Measurements from ENCODE around the gene GRIK5.
A peak's percentile ranks its signal among the peaks of the same experiment; 100 is the strongest.

DNA sequence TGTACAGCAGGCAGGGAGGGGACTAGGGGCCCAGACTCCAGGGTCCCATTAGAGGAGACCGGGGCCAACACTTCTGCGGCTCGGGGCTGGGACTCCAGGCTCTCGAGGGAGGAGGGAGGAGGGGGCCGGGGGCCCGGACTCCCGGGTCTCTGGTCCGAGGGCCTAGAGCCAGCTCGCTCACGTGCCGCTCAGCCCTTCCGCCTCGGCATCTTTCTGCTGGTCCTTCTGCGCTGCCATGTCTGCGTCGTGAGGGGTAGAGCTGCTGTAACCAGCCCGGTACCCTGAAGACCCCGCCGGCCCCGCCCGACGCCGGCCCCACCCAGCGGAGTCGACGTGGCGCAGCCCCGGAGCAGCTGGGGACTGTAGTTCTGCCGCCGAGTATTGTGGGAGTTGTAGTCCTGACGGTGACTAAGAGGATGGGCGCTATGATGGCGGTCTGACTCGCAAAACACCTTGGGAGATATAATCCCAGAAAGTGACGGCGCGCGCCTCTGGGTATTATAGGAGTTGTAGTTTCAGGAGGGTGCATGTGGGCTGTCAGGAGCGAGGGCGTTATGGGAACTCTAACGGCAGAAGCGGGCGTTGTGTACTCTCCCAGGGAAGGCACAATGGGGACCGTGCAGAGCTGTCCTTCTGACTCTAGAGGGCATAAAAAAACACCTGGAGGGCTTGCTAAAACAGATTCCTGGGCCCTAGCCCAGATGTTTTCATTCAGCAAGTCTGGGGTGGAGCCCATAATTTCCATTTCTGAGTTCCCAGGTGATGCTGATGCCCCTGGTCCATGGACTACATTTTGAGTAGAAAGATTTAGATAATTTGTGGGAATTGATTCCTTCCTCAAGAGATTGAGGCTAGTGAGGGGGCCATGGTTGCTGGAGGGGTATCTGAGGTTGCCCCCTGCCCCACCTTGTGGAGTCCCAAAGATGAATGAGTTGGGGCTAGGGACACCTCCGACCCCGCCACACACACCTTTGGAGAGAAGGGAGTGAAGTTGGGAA, 110.7 kb downstream of the GRIK5 start, which contains the start of gene RABAC1:
- TF ChIP-seq, protein P1, sequence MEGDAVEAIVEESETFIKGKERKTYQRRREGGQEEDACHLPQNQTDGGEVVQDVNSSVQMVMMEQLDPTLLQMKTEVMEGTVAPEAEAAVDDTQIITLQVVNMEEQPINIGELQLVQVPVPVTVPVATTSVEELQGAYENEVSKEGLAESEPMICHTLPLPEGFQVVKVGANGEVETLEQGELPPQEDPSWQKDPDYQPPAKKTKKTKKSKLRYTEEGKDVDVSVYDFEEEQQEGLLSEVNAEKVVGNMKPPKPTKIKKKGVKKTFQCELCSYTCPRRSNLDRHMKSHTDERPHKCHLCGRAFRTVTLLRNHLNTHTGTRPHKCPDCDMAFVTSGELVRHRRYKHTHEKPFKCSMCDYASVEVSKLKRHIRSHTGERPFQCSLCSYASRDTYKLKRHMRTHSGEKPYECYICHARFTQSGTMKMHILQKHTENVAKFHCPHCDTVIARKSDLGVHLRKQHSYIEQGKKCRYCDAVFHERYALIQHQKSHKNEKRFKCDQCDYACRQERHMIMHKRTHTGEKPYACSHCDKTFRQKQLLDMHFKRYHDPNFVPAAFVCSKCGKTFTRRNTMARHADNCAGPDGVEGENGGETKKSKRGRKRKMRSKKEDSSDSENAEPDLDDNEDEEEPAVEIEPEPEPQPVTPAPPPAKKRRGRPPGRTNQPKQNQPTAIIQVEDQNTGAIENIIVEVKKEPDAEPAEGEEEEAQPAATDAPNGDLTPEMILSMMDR (IDR thresholded peaks at IDR 0.05) = peak in 2 of 5 experiments; percentile 29 to 37
- TF ChIP-seq POLR2A (IDR thresholded peaks at IDR 0.05) (no peak), EP300 (IDR thresholded peaks at IDR 0.05; ENCODE audit: low read depth) (no peak)
